Cardiac septum (tissue), 1 donor: ENCODE results near the gene CREM. TPM values are rescaled to one million over a fixed set of nuclear protein-coding genes. Genes with fewer than 3 reads are reported as not detected.

ENCODE experiments used
- DNase-seq: peaks from one replicate; pipeline ENCODE4 v3.0.0-alpha.2; 2020; ENCODE audit warnings: low spot score
- intact Hi-C: fragments of 100-400 bp; cut with DNase I; formaldehyde crosslinking; loops from one replicate; pipeline ENCODE4 v1.14.0; 2022
- total RNA-seq: library from RNA; stranded (reverse); fragmentation: NEBNext Ultra II Directional; extraction: Animal tissue kit (Norgen Biotek cat#: 25700); gene quantifications from one replicate; pipeline ENCODE4 v1.2.1, GENCODE V29; 2021
- donor health status: DM: no; HTN: no; CAD: no.

CREM gene
- total RNA-seq, 1 donor from 2014 or later = 46.0 TPM

GRCh38 chr10:35185260-35186034, 58.8 kb downstream of the CREM start:
- intact Hi-C loops = no loop called here
- DNase-seq = no peak

- DNase-seq = no peak
- intact Hi-C loops = no loop called here
Measured at GRCh38 chr10:35188954-35189353, 62.3 kb downstream of the CREM start.

GRCh38 chr10:35191523-35191922, 64.9 kb downstream of the CREM start:
- intact Hi-C loops = no loop called here
- no peak for DNase-seq

GRCh38 chr10:35192645-35193249, 66.1 kb downstream of the CREM start:
- intact Hi-C loops = no loop called here
- DNase-seq = no peak

GRCh38 chr10:35194471-35194870, 67.8 kb downstream of the CREM start:
- DNase-seq = no peak

GRCh38 chr10:35194906-35195305, 68.3 kb downstream of the CREM start:
- no peak for DNase-seq
- intact Hi-C loops = loop anchor here (1.0 kb wide), 1 partner anchor 68 kb away; no protein-coding TSS in a partner anchor

More at GRCh38 chr10:35194471-35194870, 67.8 kb downstream of the CREM start:
- intact Hi-C loops = no loop called here

- intact Hi-C loops = loop anchor here (1.0 to 2.0 kb wide), 2 partner anchors 23 to 68 kb away; no protein-coding TSS in a partner anchor
- DNase-seq = peak; percentile 78
Measured at GRCh38 chr10:35195361-35196306, 69.0 kb downstream of the CREM start.

GRCh38 chr10:35200487-35200886, 73.8 kb downstream of the CREM start:
- intact Hi-C loops = no loop called here

GRCh38 chr10:35201234-35201633, 74.6 kb downstream of the CREM start:
- intact Hi-C loops = no loop called here
- no peak for DNase-seq

More at GRCh38 chr10:35200487-35200886, 73.8 kb downstream of the CREM start:
- no peak for DNase-seq

- no peak for DNase-seq
Measured at GRCh38 chr10:35202050-35202449, 75.4 kb downstream of the CREM start.

GRCh38 chr10:35203745-35204144, 77.1 kb downstream of the CREM start:
- DNase-seq = no peak
- intact Hi-C loops = no loop called here

More at GRCh38 chr10:35202050-35202449, 75.4 kb downstream of the CREM start:
- intact Hi-C loops = no loop called here

- intact Hi-C loops = no loop called here
Measured at GRCh38 chr10:35204650-35205319, 78.1 kb downstream of the CREM start.

GRCh38 chr10:35206274-35206673, 79.6 kb downstream of the CREM start:
- no peak for DNase-seq

More at GRCh38 chr10:35204650-35205319, 78.1 kb downstream of the CREM start:
- no peak for DNase-seq

GRCh38 chr10:35208536-35208935, 81.9 kb downstream of the CREM start:
- DNase-seq = no peak

More at GRCh38 chr10:35206274-35206673, 79.6 kb downstream of the CREM start:
- intact Hi-C loops = no loop called here

GRCh38 chr10:35208949-35209613, 82.4 kb downstream of the CREM start:
- DNase-seq = no peak
- intact Hi-C loops = no loop called here

More at GRCh38 chr10:35208536-35208935, 81.9 kb downstream of the CREM start:
- intact Hi-C loops = no loop called here

- intact Hi-C loops = no loop called here
Measured at GRCh38 chr10:35210961-35211360, 84.3 kb downstream of the CREM start.

GRCh38 chr10:35211390-35211789, 84.7 kb downstream of the CREM start:
- no peak for DNase-seq
- intact Hi-C loops = no loop called here

More at GRCh38 chr10:35210961-35211360, 84.3 kb downstream of the CREM start:
- DNase-seq = no peak

- DNase-seq = no peak
- intact Hi-C loops = no loop called here
Measured at GRCh38 chr10:35212856-35213255, 86.2 kb downstream of the CREM start.

GRCh38 chr10:35213699-35214098, 87.1 kb downstream of the CREM start:
- intact Hi-C loops = no loop called here
- DNase-seq = no peak
